ENCODE measurements around the gene ADGRG3. TPM values are rescaled to one million over a fixed set of nuclear protein-coding genes. Genes with fewer than 3 reads are reported as not detected.

Gene ADGRG3
- total RNA-seq, 1 donor from 2014 or later, result not detected

- Histone ChIP-seq H3K27me3 (ENCODE audit: insufficient read depth, low read length) (peaks cover 4% of the 10 kb centered on the region), H4K20me1 (ENCODE audit: insufficient read depth, low read length) (no peaks in the 10 kb centered on the region), H3K9ac (ENCODE audit: low read length) (no peak overlapping the region), H2AFZ (ENCODE audit: low read depth, low read length) (no peak overlapping the region), H3K4me1 (ENCODE audit: insufficient read depth, low read length) (no peaks in the 10 kb centered on the region), H3K79me2 (ENCODE audit: insufficient read depth, low read length) (no peaks in the 10 kb centered on the region), H3K36me3 (ENCODE audit: insufficient read depth, low read length) (no peaks in the 10 kb centered on the region), H3K27ac (ENCODE audit: low read depth, low read length) (no peak overlapping the region), H3K9me3 (ENCODE audit: insufficient read depth, low read depth, low read length) (no peaks in the 10 kb centered on the region), H3K4me2 (ENCODE audit: low read length) (no peak overlapping the region), H3K4me3 (ENCODE audit: insufficient read depth, low read depth, low read length) (no peak overlapping the region)
- no peaks in the 10 kb centered on the region for H3K36me3 Mint-ChIP-seq (ENCODE audit: low read depth, unreplicated experiment)
- no peak overlapping the region for H3K27ac Mint-ChIP-seq (ENCODE audit: unreplicated experiment)
- no peak overlapping the region for H3K4me3 Mint-ChIP-seq (ENCODE audit: unreplicated experiment)
- peaks cover 9% of the 10 kb centered on the region for H3K9me3 Mint-ChIP-seq (ENCODE audit: unreplicated experiment)
- no peak for TF ChIP-seq CTCF (IDR thresholded peaks at IDR 0.05; ENCODE audit: insufficient read depth, low read depth, low read length)
- no peak for TF ChIP-seq EZH2 (IDR thresholded peaks at IDR 0.05; ENCODE audit: insufficient read depth, low read length)
- FAIRE-seq (no peak), DNase-seq (ENCODE audit: low read depth) (no peak)
- H3K27me3 Mint-ChIP-seq (ENCODE audit: low read depth, unreplicated experiment), result peaks cover 36% of the 10 kb centered on the region
- H3K4me1 Mint-ChIP-seq (ENCODE audit: low read depth, unreplicated experiment), result no peaks in the 10 kb centered on the region
These were observed 14.0 kb downstream of the ADGRG3 start for GRCh38 chr16:57681950-57682728.

GRCh38 chr16:57682809-57683635, 14.9 kb downstream of the ADGRG3 start:
- Mint-ChIP-seq H3K4me1 (ENCODE audit: low read depth, unreplicated experiment) (no peaks in the 10 kb centered on the region), H3K27me3 (ENCODE audit: low read depth, unreplicated experiment) (peaks cover 45% of the 10 kb centered on the region), H3K4me3 (ENCODE audit: unreplicated experiment) (no peak overlapping the region), H3K9me3 (ENCODE audit: unreplicated experiment) (peaks cover 9% of the 10 kb centered on the region), H3K36me3 (ENCODE audit: low read depth, unreplicated experiment) (no peaks in the 10 kb centered on the region), H3K27ac (ENCODE audit: unreplicated experiment) (no peak overlapping the region)
- no peak for FAIRE-seq
- Histone ChIP-seq H3K9ac (ENCODE audit: low read length) (no peak overlapping the region), H3K4me3 (ENCODE audit: insufficient read depth, low read depth, low read length) (no peak overlapping the region), H3K9me3 (ENCODE audit: insufficient read depth, low read depth, low read length) (no peaks in the 10 kb centered on the region), H3K4me2 (ENCODE audit: low read length) (no peak overlapping the region), H3K36me3 (ENCODE audit: insufficient read depth, low read length) (no peaks in the 10 kb centered on the region), H3K4me1 (ENCODE audit: insufficient read depth, low read length) (no peaks in the 10 kb centered on the region), H3K27ac (ENCODE audit: low read depth, low read length) (no peak overlapping the region), H3K79me2 (ENCODE audit: insufficient read depth, low read length) (no peaks in the 10 kb centered on the region), H4K20me1 (ENCODE audit: insufficient read depth, low read length) (no peaks in the 10 kb centered on the region), H3K27me3 (ENCODE audit: insufficient read depth, low read length) (peaks cover 4% of the 10 kb centered on the region), H2AFZ (ENCODE audit: low read depth, low read length) (no peak overlapping the region)
- no peak for TF ChIP-seq CTCF (IDR thresholded peaks at IDR 0.05; ENCODE audit: insufficient read depth, low read depth, low read length)
- TF ChIP-seq EZH2 (IDR thresholded peaks at IDR 0.05; ENCODE audit: insufficient read depth, low read length), result no peak
- no peak for DNase-seq (ENCODE audit: low read depth)
